ENCODE data around the gene SMIM13. TPM values are rescaled to one million over a fixed set of nuclear protein-coding genes. Genes with fewer than 3 reads are reported as not detected.

The SMIM13 gene
- total and polyA plus RNA-seq, 2 donors (not counting 3 experiments of a cell fraction or from before 2014, with no cell fraction given): 3.2 to 14.7 TPM

GRCh38 chr6:11162262-11162661, 68.6 kb downstream of the SMIM13 start:
- ChIA-PET POLR2A (no interaction called here), CTCF (no interaction called here)
- Histone ChIP-seq H3K4me1 (ENCODE audit: control insufficient read depth, extremely low read depth, insufficient read depth, low read length) (no peaks in the 10 kb centered on the region), H3K9me1 (replicated peaks; ENCODE audit: control insufficient read depth, extremely low read depth, insufficient read depth, low read length) (no peaks in the 10 kb centered on the region), H3K4me3 (replicated peaks in 1 of 3; ENCODE audit: insufficient read depth in 1 of 3, low read depth in 1 of 3, low read length in 3 of 3) (no peak overlapping the region), H3K4me2 (ENCODE audit: insufficient read depth, low read length) (no peak overlapping the region), H3K27ac (ENCODE audit: insufficient read depth, low read depth, low read length) (no peak overlapping the region), H3K79me2 (ENCODE audit: control insufficient read depth, insufficient read depth, low read length) (no peaks in the 10 kb centered on the region), H3K36me3 (ENCODE audit: control insufficient read depth in 2 of 2, extremely low read depth in 1 of 2, insufficient read depth in 2 of 2, low read length in 2 of 2) (no peaks in the 10 kb centered on the region), H3K27me3 (ENCODE audit: control insufficient read depth in 2 of 2, insufficient read depth in 2 of 2, low read length in 2 of 2) (no peaks in the 10 kb centered on the region), H2AFZ (ENCODE audit: low read depth, low read length) (no peak overlapping the region), H3K9ac (replicated peaks; ENCODE audit: extremely low read depth, insufficient read depth, low read length) (no peak overlapping the region), H3K9me3 (replicated peaks; ENCODE audit: control insufficient read depth, insufficient read depth, low read length) (peaks cover 2% of the 10 kb centered on the region), H4K20me1 (replicated peaks; ENCODE audit: control insufficient read depth, extremely low read depth, insufficient read depth, low read length) (no peaks in the 10 kb centered on the region)
- dilution Hi-C loops (cut with MboI; ENCODE audit: extremely low pct_ligation_motif_present, low sequenced_read_pairs): no loop called here
- BruUV-seq (replicated peaks): no TSS peak
- intact Hi-C loops (cut with micrococcal nuclease): no loop called here
- DNase-seq (ENCODE audit: low read depth, low spot score): no peak
- TF ChIP-seq POLR2A (IDR thresholded peaks at IDR 0.05; ENCODE audit: low read depth, low read length): no peak
- TF ChIP-seq EZH2 (IDR thresholded peaks at IDR 0.05; ENCODE audit: borderline replicate concordance, low read depth, low read length, severe bottlenecking): no peak
- no peak for TF ChIP-seq JUN (IDR thresholded peaks at IDR 0.05; ENCODE audit: borderline replicate concordance, insufficient read depth, insufficient read length, low read depth)
- no peak for TF ChIP-seq GATA2 (IDR thresholded peaks at IDR 0.05; ENCODE audit: insufficient read depth, insufficient read length, low read depth, low read length)
- no peak for TF ChIP-seq FOS (IDR thresholded peaks at IDR 0.05; ENCODE audit: borderline replicate concordance, insufficient read depth, low read length)
- TF ChIP-seq MAX (IDR thresholded peaks at IDR 0.05; ENCODE audit: insufficient read depth, insufficient read length): no peak
- no peak for TF ChIP-seq MYC (IDR thresholded peaks at IDR 0.05; ENCODE audit: low read depth, low read length)
- TF ChIP-seq POLR2AphosphoS5 (IDR thresholded peaks at IDR 0.05; ENCODE audit: insufficient read depth, low read depth, low read length): no peak
- TF ChIP-seq CTCF (IDR thresholded peaks at IDR 0.05; ENCODE audit: extremely low read depth in 1 of 2, insufficient read depth in 1 of 2, low read depth in 1 of 2, low read length in 2 of 2): no peak
- FAIRE-seq: no peak
